HEK293 (cell line): ENCODE data around the gene IGF1R.

Experiments
- CTCF ChIA-PET: fragments of 350-600 bp; formaldehyde crosslinking; extraction: SDS; loops from one replicate; lab custom pipeline; 2021; ENCODE audit warnings: antibody characterized with exemption; lab: Yijun Ruan, JAX
- POLR2A ChIA-PET: fragments of 300-600 bp; formaldehyde crosslinking; extraction: SDS; loops from one replicate; lab custom pipeline; 2020; ENCODE audit warnings: antibody characterized with exemption, inconsistent platforms; lab: Yijun Ruan, JAX
- H3K27ac ChIP-seq: fragments of 200-500 bp; sonication (Bioruptor generic); 2 replicates; pipeline ENCODE4 v1.5.1; 2014; ENCODE audit warnings: low read depth, low read length, control low read depth, inconsistent platforms; ENCODE audit errors: extremely low read depth
- H3K36me3 ChIP-seq, 2 experiments: fragments of 200-500 bp in 1 of 2; sonication (Bioruptor generic) in 1 of 2; 1 replicate in 1 of 2; 2 replicates in 1 of 2; pipeline ENCODE4 v1.5.1; 2014 to 2017; ENCODE audit warnings: inconsistent platforms in 2 of 2, low read length in 2 of 2; ENCODE audit not compliant: control insufficient read depth in 2 of 2, insufficient read depth in 1 of 2
- H3K4me1 ChIP-seq: fragments of 200-500 bp; sonication (Bioruptor generic); 2 replicates; pipeline ENCODE4 v1.5.1; 2014; ENCODE audit warnings: mild to moderate bottlenecking, low read length, inconsistent platforms; ENCODE audit not compliant: control insufficient read depth, insufficient read depth
- H3K4me3 ChIP-seq: 2 replicates; pipeline ENCODE4 v1.5.1; 2011; ENCODE audit warnings: low read depth, mild to moderate bottlenecking, control low read depth, low read length, moderate library complexity
- H3K9me3 ChIP-seq: fragments of 200-500 bp; sonication (Bioruptor generic); 2 replicates; pipeline ENCODE4 v1.5.1; 2014; ENCODE audit warnings: low read depth, low read length, inconsistent platforms; ENCODE audit not compliant: control insufficient read depth, insufficient read depth
- EGR2 ChIP-seq: fragments of 450-650 bp; formaldehyde crosslinking; IDR thresholded peaks from 2 replicates; pipeline ENCODE4 v1.5.1; 2016; ENCODE audit warnings: low read depth, missing biosample characterization, missing genetic modification characterization
- GLI2 ChIP-seq: fragments of 450-650 bp; formaldehyde crosslinking; IDR thresholded peaks from 2 replicates; pipeline ENCODE4; 2017; ENCODE audit warnings: missing biosample characterization, missing genetic modification characterization, low read depth, borderline replicate concordance
- GLI4 ChIP-seq: fragments of 450-650 bp; formaldehyde crosslinking; IDR thresholded peaks from 2 replicates; pipeline ENCODE4 v1.5.1; 2016; ENCODE audit warnings: missing biosample characterization, missing genetic modification characterization
- GLIS1 ChIP-seq: fragments of 450-650 bp; formaldehyde crosslinking; IDR thresholded peaks from 2 replicates; pipeline ENCODE4 v1.5.1; 2016; ENCODE audit warnings: missing biosample characterization, missing genetic modification characterization
- OSR2 ChIP-seq: fragments of 450-650 bp; formaldehyde crosslinking; IDR thresholded peaks from 2 replicates; pipeline ENCODE4 v1.5.1; 2016; ENCODE audit warnings: missing biosample characterization, missing genetic modification characterization
- SP7 ChIP-seq: fragments of 450-650 bp; formaldehyde crosslinking; IDR thresholded peaks from 2 replicates; pipeline ENCODE4 v1.5.1; 2016; ENCODE audit warnings: missing biosample characterization, missing genetic modification characterization
- ZFHX2 ChIP-seq: fragments of 450-650 bp; formaldehyde crosslinking; conservative IDR thresholded peaks from 2 replicates; pipeline ENCODE4 v1.5.1; 2016; ENCODE audit warnings: missing biosample characterization, missing genetic modification characterization
- ZFP3 ChIP-seq: fragments of 450-650 bp; formaldehyde crosslinking; IDR thresholded peaks from 2 replicates; pipeline ENCODE4 v1.5.1; 2016; ENCODE audit warnings: low read depth, missing biosample characterization, missing genetic modification characterization
- ZFP69B ChIP-seq: fragments of 450-650 bp; formaldehyde crosslinking; IDR thresholded peaks from 2 replicates; pipeline ENCODE4 v1.5.1; 2016; ENCODE audit warnings: missing biosample characterization, missing genetic modification characterization
- ZNF248 ChIP-seq: fragments of 450-650 bp; formaldehyde crosslinking; IDR thresholded peaks from 2 replicates; pipeline ENCODE4 v1.5.1; 2017; ENCODE audit warnings: missing biosample characterization, missing genetic modification characterization
- ZNF292 ChIP-seq: fragments of 450-650 bp; formaldehyde crosslinking; IDR thresholded peaks from 2 replicates; pipeline ENCODE4 v1.5.1; 2016; ENCODE audit warnings: low read depth, missing biosample characterization, missing genetic modification characterization, borderline replicate concordance
- ZNF37A ChIP-seq: fragments of 450-650 bp; IDR thresholded peaks from 2 replicates; pipeline ENCODE4 v1.5.1; 2018; ENCODE audit warnings: missing biosample characterization, missing genetic modification characterization
- ZNF416 ChIP-seq: fragments of 450-650 bp; formaldehyde crosslinking; IDR thresholded peaks from 2 replicates; pipeline ENCODE4 v1.5.1; 2016; ENCODE audit warnings: missing biosample characterization, missing genetic modification characterization
- ZNF548 ChIP-seq: fragments of 450-650 bp; formaldehyde crosslinking; IDR thresholded peaks from 2 replicates; pipeline ENCODE4 v1.5.1; 2016; ENCODE audit warnings: missing biosample characterization, missing genetic modification characterization
- ZNF585B ChIP-seq: fragments of 450-650 bp; formaldehyde crosslinking; IDR thresholded peaks from 2 replicates; pipeline ENCODE4 v1.5.1; 2016; ENCODE audit warnings: missing biosample characterization, missing genetic modification characterization
- ZNF596 ChIP-seq: fragments of 450-650 bp; IDR thresholded peaks from 2 replicates; pipeline ENCODE4 v1.5.0; 2018; ENCODE audit warnings: missing biosample characterization, mild to moderate bottlenecking, missing genetic modification characterization, moderate library complexity
- ZNF600 ChIP-seq: fragments of 450-650 bp; formaldehyde crosslinking; IDR thresholded peaks from 2 replicates; pipeline ENCODE4 v1.5.1; 2016; ENCODE audit warnings: missing biosample characterization, missing genetic modification characterization
- ZNF701 ChIP-seq: fragments of 450-650 bp; formaldehyde crosslinking; IDR thresholded peaks from 2 replicates; pipeline ENCODE4 v1.5.1; 2016; ENCODE audit warnings: missing biosample characterization, missing genetic modification characterization
- ZNF837 ChIP-seq: fragments of 450-650 bp; formaldehyde crosslinking; IDR thresholded peaks from 2 replicates; pipeline ENCODE4 v1.5.1; 2016; ENCODE audit warnings: missing biosample characterization, missing genetic modification characterization
- TF ChIP-seq, protein P1 (sequence below): fragments of 450-650 bp; formaldehyde crosslinking; IDR thresholded peaks from 2 replicates; pipeline ENCODE4 v1.5.1; 2016; ENCODE audit warnings: missing biosample characterization, missing genetic modification characterization

The IGF1R gene

DNA sequence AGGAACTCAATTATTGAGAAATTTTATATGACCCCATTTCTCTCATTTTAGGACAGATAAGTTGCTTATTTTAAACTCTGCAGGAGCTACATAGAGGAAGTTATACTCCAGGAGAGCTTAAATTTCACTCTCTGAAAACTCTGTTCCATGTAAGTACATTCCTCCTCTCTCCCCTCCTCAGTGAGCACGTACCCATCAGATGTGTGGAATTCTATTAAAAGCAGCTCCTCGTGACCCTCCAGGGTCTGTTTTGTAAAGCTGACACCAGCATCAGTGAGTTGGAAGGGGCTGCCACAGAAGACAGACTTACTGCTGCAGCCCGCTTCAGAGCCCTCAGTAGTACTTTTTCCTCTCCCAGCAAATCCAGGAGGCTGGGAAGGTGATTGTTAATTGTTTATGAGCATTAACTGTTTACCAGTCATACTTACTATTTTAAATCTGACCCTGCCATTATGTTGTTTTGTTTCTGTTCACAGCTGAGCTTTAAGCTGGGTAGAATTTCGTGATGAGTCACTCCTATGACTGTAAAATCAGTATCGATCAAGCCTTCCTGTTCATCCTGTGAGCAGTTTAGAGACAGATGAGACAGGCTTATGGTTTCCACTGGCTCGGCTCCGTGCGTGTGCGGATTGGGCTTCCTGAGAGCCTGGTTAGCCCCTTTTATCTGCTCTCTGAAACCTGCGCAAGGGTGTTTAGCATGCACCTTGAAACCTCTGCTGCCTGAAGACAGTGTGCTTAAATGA lies 20.4 kb downstream of the IGF1R start (continued):
- TF ChIP-seq ZNF600 (tag by site-specific recombination) (peak; percentile 31; the same call in 1 of the 2 replicates), ZNF292 (tag by site-specific recombination) (no peak), ZNF548 (tag by site-specific recombination) (no peak), ZFP69B (tag by site-specific recombination) (no peak), ZNF837 (no peak), ZNF596 (tag by site-specific recombination) (no peak), ZNF585B (tag by site-specific recombination) (no peak), ZNF701 (tag by site-specific recombination) (no peak), GLI2 (tag by site-specific recombination) (no peak), ZNF37A (tag by site-specific recombination) (no peak), GLI4 (tag by site-specific recombination) (no peak), ZFP3 (no peak), ZNF416 (no peak)
- TF ChIP-seq, protein P1, sequence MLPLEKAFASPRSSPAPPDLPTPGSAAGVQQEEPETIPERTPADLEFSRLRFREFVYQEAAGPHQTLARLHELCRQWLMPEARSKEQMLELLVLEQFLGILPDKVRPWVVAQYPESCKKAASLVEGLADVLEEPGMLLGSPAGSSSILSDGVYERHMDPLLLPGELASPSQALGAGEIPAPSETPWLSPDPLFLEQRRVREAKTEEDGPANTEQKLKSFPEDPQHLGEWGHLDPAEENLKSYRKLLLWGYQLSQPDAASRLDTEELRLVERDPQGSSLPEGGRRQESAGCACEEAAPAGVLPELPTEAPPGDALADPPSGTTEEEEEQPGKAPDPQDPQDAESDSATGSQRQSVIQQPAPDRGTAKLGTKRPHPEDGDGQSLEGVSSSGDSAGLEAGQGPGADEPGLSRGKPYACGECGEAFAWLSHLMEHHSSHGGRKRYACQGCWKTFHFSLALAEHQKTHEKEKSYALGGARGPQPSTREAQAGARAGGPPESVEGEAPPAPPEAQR: no peak
- TF ChIP-seq, all 188 proteins: peak for 13

DNA sequence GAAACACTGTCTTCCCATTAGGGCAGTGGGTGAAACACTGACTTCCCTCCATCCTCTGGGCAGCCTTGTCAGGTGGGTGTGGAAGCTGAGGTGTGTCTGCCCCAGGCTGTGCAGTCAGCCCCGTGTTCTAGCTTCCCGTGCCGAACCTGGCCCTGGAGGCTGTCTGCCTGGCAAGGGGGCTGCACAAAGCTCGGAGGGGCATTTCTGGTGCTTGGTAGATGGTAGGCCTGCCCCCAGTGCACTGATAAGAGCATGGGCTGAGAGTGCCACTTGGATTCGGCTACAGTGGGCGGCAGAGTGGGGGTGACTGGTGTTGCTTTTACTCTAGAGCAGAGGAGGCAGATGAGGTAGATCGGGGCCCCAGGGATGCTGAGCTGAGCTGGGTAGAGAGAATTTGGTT lies 21.3 kb downstream of the IGF1R start:
- Histone ChIP-seq H3K4me1 (peaks cover 41% of the 10 kb centered on the region), H3K27ac (no peak overlapping the region), H3K9me3 (no peaks in the 10 kb centered on the region), H3K36me3 (no peaks in the 10 kb centered on the region), H3K4me3 (no peak overlapping the region)
- ChIA-PET CTCF (interaction anchor here (0.7 to 2.6 kb wide), 3 partner anchors 10 to 110 kb away, joined by 4 to 9 read pairs (median 4); no protein-coding TSS in a partner anchor), POLR2A (no interaction called here)
- TF ChIP-seq EGR2 (peak; percentile 85), ZNF248 (tag by site-specific recombination) (no peak), ZFHX2 (tag by site-specific recombination) (peak; percentile 84), OSR2 (tag by site-specific recombination) (no peak)

DNA sequence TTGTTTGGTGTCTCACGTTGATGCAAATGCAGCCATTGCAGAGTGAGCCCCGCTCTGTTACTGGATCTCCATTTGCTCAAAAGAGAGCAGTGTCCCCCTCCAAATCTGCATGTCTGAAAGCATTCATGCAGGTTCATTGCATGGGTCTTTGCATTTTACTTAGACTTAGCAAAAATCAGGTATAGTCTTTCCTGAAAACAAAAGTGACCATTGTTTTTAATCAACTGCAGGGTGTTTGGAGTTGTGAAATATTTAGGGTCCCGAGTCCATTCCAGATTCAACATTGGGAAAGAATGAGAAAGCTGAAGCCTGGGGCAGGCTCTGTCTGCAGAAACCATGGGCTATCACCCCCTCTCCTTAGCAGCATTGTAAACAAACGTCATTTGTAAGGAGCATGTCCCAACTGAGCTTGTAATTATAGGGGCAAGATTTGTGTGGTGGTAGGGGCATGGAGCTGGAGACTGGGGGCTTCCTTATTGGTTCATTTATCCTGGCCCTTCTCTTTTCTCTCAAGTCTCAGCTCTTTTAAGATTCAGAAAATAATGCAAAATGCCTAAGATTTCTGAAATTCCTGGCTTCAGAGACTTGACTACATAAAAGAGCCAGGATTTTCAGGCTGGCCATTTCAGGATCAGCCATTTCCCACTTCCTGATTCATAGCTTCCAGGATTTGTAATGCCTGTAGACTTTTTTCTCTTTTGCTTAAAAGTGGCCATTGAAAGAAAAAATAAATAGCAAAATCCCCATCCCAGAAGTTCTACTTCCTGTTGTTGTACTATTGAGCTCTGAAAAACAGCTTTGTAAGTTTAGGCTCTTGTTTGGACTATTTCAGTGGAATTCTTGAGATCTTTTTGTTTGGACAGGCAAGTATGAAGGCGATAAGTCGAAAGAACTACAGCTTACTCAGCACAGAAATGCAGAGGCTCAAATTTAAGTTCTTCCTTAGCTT lies 23.0 kb downstream of the IGF1R start:
- POLR2A ChIA-PET: no interaction called here
- no peak overlapping the region for H3K27ac ChIP-seq
- TF ChIP-seq SP7 (tag by site-specific recombination) (peak; percentile 38; the same call in 1 of the 2 replicates), GLIS1 (tag by site-specific recombination) (no peak)

More for the DNA sequence above, 23.0 kb downstream of the IGF1R start:
- peaks cover 41% of the 10 kb centered on the region for H3K4me1 ChIP-seq
- no peaks in the 10 kb centered on the region for H3K9me3 ChIP-seq
- H3K36me3 ChIP-seq: no peaks in the 10 kb centered on the region
- H3K4me3 ChIP-seq: no peak overlapping the region
- CTCF ChIA-PET: interaction anchor here (0.7 to 1.7 kb wide), 6 partner anchors 12 to 180 kb away, joined by 3 to 12 read pairs (median 4); no protein-coding TSS in a partner anchor
